Adrenal gland (tissue), 5 donors: ENCODE data around the gene PCNX2.

Experiments
- POLR2A ChIP-seq, 2 donors: fragments of 450-650 bp; IDR thresholded peaks; one replicate each; pipeline ENCODE4 v1.6.1; 2017; ENCODE audit warnings: antibody characterized with exemption in 2 of 2, mild to moderate bottlenecking in 2 of 2, moderate library complexity in 1 of 2
- TF ChIP-seq, protein P1 (sequence below), 6 experiments: fragments of 450-650 bp in 4 of 6; fragments of 200-600 bp in 2 of 6; sonication (generic) in 1 of 6; IDR thresholded peaks; 1 replicate in 5 of 6; 2 replicates in 1 of 6; pipeline versions ENCODE4 v1.5.1 to v1.8.0; 2016 to 2021; ENCODE audit warnings: antibody characterized with exemption in 6 of 6, mild to moderate bottlenecking in 2 of 6, moderate library complexity in 1 of 6
- donor health status: DM: no; HTN: no; CAD: no.

DNA sequence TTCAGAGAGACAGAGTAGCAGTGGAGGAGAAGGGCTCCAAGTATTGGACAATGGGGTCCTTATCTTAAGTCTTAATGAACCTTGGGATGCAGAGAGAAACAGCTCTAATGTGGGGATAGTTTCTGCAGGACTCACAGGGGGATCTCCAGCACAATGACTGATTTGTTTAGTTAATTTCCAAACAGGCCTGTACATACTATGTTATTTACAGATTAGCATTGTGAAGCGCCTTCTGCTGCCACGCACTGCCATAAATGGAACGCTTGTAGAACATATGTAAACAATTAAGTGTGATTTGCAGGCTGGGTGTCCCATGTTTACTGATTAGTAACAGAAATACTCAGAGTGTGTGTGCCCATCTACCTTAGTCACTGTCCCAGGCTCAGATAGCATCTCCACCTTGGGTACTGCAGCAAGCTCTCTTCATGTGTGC lies 289.0 kb downstream of the PCNX2 start:
- TF ChIP-seq, protein P1, sequence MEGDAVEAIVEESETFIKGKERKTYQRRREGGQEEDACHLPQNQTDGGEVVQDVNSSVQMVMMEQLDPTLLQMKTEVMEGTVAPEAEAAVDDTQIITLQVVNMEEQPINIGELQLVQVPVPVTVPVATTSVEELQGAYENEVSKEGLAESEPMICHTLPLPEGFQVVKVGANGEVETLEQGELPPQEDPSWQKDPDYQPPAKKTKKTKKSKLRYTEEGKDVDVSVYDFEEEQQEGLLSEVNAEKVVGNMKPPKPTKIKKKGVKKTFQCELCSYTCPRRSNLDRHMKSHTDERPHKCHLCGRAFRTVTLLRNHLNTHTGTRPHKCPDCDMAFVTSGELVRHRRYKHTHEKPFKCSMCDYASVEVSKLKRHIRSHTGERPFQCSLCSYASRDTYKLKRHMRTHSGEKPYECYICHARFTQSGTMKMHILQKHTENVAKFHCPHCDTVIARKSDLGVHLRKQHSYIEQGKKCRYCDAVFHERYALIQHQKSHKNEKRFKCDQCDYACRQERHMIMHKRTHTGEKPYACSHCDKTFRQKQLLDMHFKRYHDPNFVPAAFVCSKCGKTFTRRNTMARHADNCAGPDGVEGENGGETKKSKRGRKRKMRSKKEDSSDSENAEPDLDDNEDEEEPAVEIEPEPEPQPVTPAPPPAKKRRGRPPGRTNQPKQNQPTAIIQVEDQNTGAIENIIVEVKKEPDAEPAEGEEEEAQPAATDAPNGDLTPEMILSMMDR (IDR thresholded peaks at IDR 0.05): no peak
- no peak for TF ChIP-seq POLR2A (IDR thresholded peaks at IDR 0.05)
